Measurements from ENCODE around the gene KRTAP5-6.
"Not testable (repeated sequence)": the region's sequence is repeated elsewhere in the genome, so short reads cannot be mapped to it uniquely, and the experiment has no call there.

Gene KRTAP5-6

DNA sequence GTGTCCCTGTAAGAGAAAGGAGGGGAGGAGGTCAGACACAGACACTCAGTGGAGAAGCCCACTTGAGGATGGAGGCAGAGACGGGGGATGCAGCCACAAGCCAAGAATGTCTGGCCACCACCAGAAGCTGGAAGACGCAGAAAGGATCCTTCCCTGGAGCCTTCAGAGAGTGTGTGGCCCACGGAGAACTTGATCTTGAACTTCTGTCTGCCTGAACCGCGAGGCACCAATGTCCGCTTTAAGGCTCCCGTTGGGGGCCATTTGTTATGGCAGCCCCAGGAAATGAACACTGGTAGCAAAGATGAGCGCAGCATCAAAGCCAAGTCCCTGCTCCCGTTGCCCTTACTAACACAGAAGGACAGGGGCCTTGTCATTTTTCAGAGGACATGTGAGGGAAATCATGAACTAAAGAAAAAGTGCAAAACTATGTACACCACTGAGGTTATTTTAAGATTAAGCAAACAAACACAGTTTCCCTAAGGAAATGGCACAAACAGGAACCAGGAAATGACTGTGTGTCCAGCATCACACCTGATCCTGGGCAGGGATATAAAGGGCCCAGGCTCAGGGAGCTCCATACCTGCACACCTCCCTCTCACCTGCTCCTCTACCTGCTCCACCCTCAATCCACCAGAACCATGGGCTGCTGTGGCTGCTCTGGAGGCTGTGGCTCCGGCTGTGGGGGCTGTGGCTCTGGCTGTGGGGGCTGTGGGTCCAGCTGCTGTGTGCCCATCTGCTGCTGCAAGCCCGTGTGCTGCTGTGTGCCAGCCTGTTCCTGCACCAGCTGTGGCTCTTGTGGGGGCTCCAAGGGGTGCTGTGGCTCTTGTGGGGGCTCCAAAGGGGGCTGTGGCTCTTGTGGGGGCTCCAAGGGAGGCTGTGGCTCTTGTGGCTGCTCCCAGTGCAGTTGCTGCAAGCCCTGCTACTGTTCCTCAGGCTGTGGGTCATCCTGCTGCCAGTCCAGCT is at the start of gene KRTAP5-6:
KRTAP5-6 (plus strand) TSS at position 588 of the 963 bp plus-strand sequence; CDS start at position 639, 51 bp downstream.
- FAIRE-seq, result no peak

DNA sequence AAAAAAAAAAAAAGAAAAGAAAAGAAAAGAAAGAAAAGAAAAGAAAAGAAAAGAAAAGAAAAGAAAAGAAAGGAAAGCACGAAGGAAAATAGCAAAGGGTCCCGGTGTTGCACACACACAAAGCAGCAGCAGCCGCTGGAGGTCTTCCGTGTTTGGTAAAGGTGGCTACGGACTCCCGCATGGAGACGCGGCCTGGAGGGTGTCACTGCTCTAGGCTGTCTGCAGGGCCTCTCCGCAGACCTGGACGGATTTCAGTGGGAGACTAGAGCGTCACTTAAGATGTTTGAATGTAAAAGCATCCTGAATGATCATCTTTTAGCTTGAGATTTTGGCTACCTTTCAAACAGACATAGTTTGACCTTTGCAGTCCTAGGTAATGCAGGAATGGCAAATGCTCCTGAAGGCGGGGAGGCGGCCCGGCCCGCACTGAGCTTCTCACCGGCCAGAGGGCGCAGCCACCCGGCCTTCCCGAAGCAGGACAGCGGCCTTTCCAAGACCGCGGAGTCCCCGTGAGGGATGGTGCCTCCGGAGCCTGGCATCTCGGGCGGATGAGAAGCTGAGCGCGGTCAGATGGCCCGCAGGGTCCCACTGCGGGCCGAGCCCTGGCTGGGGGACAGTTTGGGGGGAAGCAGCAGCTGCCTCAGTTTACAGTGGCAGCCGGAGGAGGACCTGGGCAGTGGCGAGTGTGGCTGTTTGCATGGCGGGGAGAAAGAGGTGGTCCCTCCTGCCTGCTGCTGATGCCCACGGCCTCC is 48.9 kb upstream of the KRTAP5-6 start:
- FAIRE-seq, result no peak

- no peak for FAIRE-seq
Observed at GRCh38 chr11:1648653-1649420, 48.2 kb upstream of the KRTAP5-6 start.

DNA sequence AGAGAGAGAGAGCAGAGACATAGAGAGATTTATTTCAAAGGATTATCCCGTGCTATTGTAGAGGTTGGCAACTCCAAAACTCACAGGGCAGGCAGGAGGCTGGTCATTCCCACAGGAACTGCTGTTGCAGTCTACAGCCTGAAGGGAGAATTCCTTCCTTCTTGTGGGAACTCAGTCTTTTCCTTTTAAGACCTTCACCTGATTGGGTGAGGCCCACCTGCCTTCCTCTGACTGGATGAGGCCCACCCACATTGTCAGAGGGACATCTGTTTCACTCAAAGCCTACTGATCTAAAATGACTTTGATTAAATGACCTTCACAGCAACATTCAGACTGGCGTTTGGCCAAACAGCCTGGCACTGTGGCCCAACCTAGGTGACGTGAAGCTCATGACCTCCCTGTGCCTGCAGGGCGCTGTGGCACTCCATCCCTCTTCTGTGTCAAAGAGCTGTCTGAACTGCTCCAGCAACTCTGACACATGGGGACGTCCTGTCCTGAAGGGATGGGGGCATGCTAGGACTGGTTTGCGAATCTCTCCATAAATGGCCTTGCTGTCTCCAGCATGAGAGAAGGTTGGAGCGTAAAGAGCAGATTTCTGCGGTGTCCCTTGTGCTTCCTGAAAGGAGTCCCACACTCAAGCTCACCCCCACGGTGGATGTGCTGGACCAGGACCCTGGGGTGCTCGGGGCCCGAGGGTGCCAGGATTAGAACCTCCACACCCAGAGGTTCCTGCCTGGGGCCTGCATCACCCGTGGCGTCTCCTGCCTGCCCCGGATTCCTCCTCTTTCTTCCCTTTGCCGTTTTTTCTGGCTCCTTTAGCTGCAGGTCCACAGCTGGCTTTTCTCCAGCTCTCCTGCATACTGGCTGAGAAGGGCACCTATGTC is 46.7 kb upstream of the KRTAP5-6 start:
- FAIRE-seq, result no peak

DNA sequence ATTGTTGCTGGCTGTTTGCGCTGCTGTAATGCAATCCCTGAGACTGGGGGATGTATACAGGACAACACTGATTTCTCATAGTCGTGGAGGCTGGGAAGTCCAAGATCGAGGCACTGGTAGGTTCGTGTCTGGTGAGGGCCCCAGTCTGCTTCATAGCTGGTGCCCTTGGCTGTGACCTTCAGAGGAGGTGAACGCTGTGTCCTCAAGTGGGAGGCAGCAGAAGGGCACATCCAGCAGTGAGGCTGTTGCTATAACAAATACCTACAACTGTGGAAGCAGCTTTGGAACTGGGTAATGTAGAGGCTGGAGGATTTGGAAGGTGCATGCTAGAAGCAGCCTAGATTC is 46.1 kb upstream of the KRTAP5-6 start:
- FAIRE-seq, result no peak

- FAIRE-seq, result no peak
Observed at GRCh38 chr11:1651411-1651980, 45.5 kb upstream of the KRTAP5-6 start.

GRCh38 chr11:1652026-1652425 is 45.0 kb upstream of the KRTAP5-6 start:
- FAIRE-seq, result no peak

- FAIRE-seq, result no peak
Observed at GRCh38 chr11:1652442-1652770, 44.6 kb upstream of the KRTAP5-6 start.

GRCh38 chr11:1652771-1653540 is 44.0 kb upstream of the KRTAP5-6 start:
- FAIRE-seq, result no peak

- FAIRE-seq, result no peak
Observed at GRCh38 chr11:1653541-1654387, 43.2 kb upstream of the KRTAP5-6 start.

DNA sequence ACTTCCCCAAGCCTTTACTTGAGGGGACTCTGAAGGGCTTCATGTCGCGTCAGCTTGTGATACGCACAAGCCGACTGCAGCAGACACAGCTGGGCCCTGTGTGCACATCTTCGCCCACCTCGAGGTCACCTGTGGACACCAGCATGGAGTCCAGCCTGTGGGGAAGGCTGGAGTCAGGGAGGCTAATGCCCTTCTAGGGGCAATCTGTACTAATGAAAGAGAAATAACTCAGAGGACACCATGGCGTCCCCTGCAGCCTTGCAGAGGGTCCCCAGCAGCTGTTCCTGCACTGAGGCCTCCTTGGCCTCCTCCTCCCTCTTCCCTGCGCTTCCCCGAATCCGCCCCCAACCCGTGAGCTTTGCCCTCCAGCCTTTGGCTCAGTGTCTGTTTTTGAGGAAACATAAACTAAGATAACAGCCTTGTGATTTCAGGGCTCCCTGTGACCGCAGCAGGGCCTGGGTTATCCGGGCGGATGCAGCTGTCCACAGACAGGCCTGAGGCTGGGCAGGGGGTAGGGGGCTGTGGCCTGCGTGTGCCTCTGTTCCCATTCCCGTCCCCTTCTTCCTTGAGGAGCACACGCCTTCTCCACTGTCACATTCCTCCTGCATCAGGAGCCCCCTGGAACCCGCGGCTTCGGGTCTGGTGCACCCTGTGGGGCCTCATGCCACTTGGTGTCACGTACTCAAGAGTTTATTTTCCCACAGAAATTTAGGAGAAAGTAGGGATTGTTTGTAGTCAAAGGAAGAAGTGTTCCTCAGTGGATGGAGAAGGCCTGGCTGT is 42.4 kb upstream of the KRTAP5-6 start:
- FAIRE-seq, result no peak

- no peak for FAIRE-seq
Observed at GRCh38 chr11:1655168-1656060, 41.6 kb upstream of the KRTAP5-6 start.

DNA sequence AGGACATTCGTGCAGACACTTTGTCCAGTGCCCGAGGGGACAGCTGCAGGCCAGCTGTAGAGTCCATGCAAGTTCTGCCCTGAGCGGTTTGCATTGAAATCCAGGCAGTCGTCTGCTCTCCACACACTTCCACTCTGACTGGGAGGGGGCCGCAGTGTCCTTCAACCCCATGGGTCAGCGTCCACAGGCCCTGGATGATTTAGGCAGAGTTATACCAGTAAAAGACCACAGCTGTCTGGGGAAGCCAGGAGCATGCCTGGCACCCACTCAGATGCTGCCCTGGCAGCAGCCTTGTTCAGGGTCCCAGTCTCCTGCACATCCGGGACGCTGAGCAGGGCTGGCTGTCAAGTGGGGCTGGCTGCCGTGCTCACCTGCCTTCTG is 40.9 kb upstream of the KRTAP5-6 start:
- no peak for FAIRE-seq

GRCh38 chr11:1656670-1657069 is 40.3 kb upstream of the KRTAP5-6 start:
- no peak for FAIRE-seq

- no peak for FAIRE-seq
Observed at GRCh38 chr11:1659506-1659905, 37.5 kb upstream of the KRTAP5-6 start.

DNA sequence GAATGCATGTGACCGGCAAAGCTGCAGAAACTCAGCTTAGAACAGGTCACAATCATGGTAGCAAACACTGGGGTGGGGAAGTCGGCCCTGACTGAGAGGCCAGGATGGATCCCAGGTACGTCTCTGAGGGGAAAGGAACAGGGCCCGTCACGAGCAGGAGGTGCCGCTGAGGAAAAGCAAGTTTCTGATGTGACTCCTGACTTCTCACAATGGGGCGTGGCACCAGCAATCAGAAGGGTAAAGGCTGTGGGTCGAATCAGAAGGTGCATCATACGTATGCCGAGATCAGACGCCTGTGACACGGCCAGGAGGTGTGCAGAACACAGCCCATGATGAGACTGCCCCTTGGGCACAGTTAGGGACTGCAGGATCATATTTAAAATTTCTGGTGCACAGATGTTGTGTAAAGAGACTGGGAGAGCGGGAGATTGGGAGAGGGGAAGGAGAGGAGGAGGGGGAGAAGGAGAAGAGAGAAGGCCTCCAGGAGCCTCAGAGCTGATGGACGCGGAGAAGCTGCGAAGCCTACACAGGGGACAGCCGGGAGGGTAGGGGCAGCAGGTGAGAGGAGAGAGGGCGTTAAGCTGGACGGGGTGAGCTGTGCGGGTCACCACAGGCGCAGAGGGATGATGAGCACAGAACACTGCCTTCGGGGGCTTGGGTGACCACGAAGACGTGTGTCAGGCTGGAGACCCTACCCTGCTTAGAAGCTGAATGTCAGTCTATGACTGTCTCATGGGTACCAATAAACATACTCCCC is 36.7 kb upstream of the KRTAP5-6 start:
- no peak for FAIRE-seq

DNA sequence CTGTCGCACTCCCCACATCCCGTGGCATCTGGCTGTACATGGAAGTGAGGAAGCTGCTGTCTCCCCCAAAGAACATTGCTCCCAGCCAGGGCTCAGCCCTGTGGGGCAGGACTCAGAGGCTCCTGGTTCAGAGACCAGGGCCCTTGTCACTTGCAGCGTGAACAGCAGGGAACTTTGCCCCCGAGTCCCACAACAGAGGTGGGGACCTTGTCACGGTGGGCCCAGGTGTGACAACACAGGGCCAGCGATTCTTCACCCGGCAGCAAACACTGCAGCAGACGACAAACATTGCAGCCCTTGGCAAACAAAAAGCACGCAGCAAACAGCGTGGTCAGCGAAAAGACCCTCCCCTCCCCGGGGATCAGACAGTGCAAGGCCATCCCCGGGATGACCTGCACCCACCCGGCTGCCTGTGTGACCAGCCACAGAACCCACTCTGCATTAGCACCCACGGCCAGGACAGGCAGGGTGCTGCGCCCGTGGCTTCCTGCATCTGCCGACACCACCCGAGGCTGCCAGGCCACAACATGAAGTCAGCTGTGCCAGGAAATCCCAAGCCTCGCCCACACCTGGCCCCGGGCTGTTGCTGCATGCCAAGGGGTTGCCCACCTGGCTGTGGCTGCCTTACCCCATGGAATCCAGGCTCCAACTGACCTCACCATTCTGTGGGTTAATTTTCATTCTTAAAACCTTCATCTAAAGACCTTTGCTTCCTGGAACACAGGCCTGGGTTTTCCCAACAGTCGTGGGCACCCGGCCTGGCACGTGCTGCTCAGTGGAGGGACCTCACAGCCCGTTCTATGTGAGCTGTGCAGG is 35.3 kb upstream of the KRTAP5-6 start:
- FAIRE-seq, result not testable (repeated sequence)
